ENCODE data around the gene AKR1B1. TPM values are rescaled to one million over a fixed set of nuclear protein-coding genes. Genes with fewer than 3 reads are reported as not detected.

Gene AKR1B1
- total RNA-seq, 1 experiment from 2014 or later = 141 TPM

GRCh38 chr7:134428942-134429341, 30.0 kb downstream of the AKR1B1 start:
- H3K9me3 ChIP-seq (replicated peaks) = no peaks in the 10 kb centered on the region
- H3K4me3 ChIP-seq = no peak overlapping the region
- no peak overlapping the region for H3K27ac ChIP-seq
- H3K36me3 ChIP-seq = no peaks in the 10 kb centered on the region
- no peak for DNase-seq
- H3K4me1 ChIP-seq = peaks cover 3% of the 10 kb centered on the region; the same call in 1 of the 2 replicates
- no peaks in the 10 kb centered on the region for H3K27me3 ChIP-seq

- Histone ChIP-seq H3K27ac (no peak overlapping the region), H3K27me3 (no peaks in the 10 kb centered on the region), H3K4me1 (peaks cover under 1% of the 10 kb centered on the region; the same call in 1 of the 2 replicates), H3K9me3 (replicated peaks) (no peaks in the 10 kb centered on the region), H3K4me3 (no peak overlapping the region), H3K36me3 (no peaks in the 10 kb centered on the region)
- no peak for DNase-seq
Observed at GRCh38 chr7:134427896-134428295, 31.0 kb downstream of the AKR1B1 start.

GRCh38 chr7:134425777-134426176, 33.1 kb downstream of the AKR1B1 start:
- no peak for DNase-seq
- Histone ChIP-seq H3K36me3 (no peaks in the 10 kb centered on the region), H3K4me3 (no peak overlapping the region), H3K4me1 (0 out of 2 replicates have a peak, but pooled peaks cover 3% of the 10 kb centered on the region), H3K27ac (no peak overlapping the region), H3K27me3 (no peaks in the 10 kb centered on the region), H3K9me3 (replicated peaks) (no peaks in the 10 kb centered on the region)

GRCh38 chr7:134422638-134423037, 36.3 kb downstream of the AKR1B1 start:
- DNase-seq = no peak
- no peaks in the 10 kb centered on the region for H3K27me3 ChIP-seq
- H3K9me3 ChIP-seq (replicated peaks) = no peaks in the 10 kb centered on the region
- no peak overlapping the region for H3K4me3 ChIP-seq
- no peaks in the 10 kb centered on the region for H3K36me3 ChIP-seq
- H3K4me1 ChIP-seq = 0 out of 2 replicates have a peak, but pooled peaks cover 5% of the 10 kb centered on the region
- H3K27ac ChIP-seq = no peak overlapping the region

- peak; percentile 31 to 46 for DNase-seq
- Histone ChIP-seq H3K9me3 (replicated peaks) (no peaks in the 10 kb centered on the region), H3K36me3 (no peaks in the 10 kb centered on the region), H3K4me1 (0 out of 2 replicates have a peak, but pooled peaks cover 5% of the 10 kb centered on the region), H3K4me3 (no peak overlapping the region), H3K27ac (no peak overlapping the region), H3K27me3 (no peaks in the 10 kb centered on the region)
Observed at GRCh38 chr7:134422008-134422407, 36.9 kb downstream of the AKR1B1 start.

- Histone ChIP-seq H3K4me1 (0 out of 2 replicates have a peak, but pooled peaks cover 5% of the 10 kb centered on the region), H3K9me3 (replicated peaks) (no peaks in the 10 kb centered on the region), H3K27me3 (no peaks in the 10 kb centered on the region), H3K36me3 (no peaks in the 10 kb centered on the region), H3K4me3 (no peak overlapping the region), H3K27ac (no peak overlapping the region)
- peak; percentile 38 to 74 for DNase-seq
Observed at GRCh38 chr7:134420424-134421125, 38.3 kb downstream of the AKR1B1 start.

GRCh38 chr7:134419875-134420274, 39.0 kb downstream of the AKR1B1 start:
- DNase-seq = peak; percentile 33 to 49
- no peak overlapping the region for H3K4me3 ChIP-seq
- H3K36me3 ChIP-seq = no peaks in the 10 kb centered on the region
- H3K27ac ChIP-seq = no peak overlapping the region
- no peaks in the 10 kb centered on the region for H3K27me3 ChIP-seq
- no peaks in the 10 kb centered on the region for H3K9me3 ChIP-seq (replicated peaks)
- 0 out of 2 replicates have a peak, but pooled peaks cover 5% of the 10 kb centered on the region for H3K4me1 ChIP-seq

GRCh38 chr7:134419085-134419484, 39.8 kb downstream of the AKR1B1 start:
- no peak for DNase-seq
- Histone ChIP-seq H3K9me3 (replicated peaks) (no peaks in the 10 kb centered on the region), H3K4me1 (0 out of 2 replicates have a peak, but pooled peaks cover 5% of the 10 kb centered on the region), H3K36me3 (no peaks in the 10 kb centered on the region), H3K27ac (no peak overlapping the region), H3K27me3 (no peaks in the 10 kb centered on the region), H3K4me3 (no peak overlapping the region)

GRCh38 chr7:134415700-134416099, 43.2 kb downstream of the AKR1B1 start:
- no peaks in the 10 kb centered on the region for H3K36me3 ChIP-seq
- H3K27ac ChIP-seq = no peak overlapping the region

GRCh38 chr7:134414109-134414508, 44.8 kb downstream of the AKR1B1 start:
- no peaks in the 10 kb centered on the region for H3K4me1 ChIP-seq
- H3K27me3 ChIP-seq = 0 out of 2 replicates have a peak, but pooled peaks cover 7% of the 10 kb centered on the region
- H3K9me3 ChIP-seq (replicated peaks) = no peaks in the 10 kb centered on the region
- no peak for DNase-seq
- H3K27ac ChIP-seq = no peak overlapping the region
- H3K4me3 ChIP-seq = no peak overlapping the region
- no peaks in the 10 kb centered on the region for H3K36me3 ChIP-seq

More at GRCh38 chr7:134415700-134416099, 43.2 kb downstream of the AKR1B1 start:
- 0 out of 2 replicates have a peak, but pooled peaks cover 2% of the 10 kb centered on the region for H3K4me1 ChIP-seq
- no peaks in the 10 kb centered on the region for H3K27me3 ChIP-seq
- no peaks in the 10 kb centered on the region for H3K9me3 ChIP-seq (replicated peaks)
- no peak overlapping the region for H3K4me3 ChIP-seq
- no peak for DNase-seq

GRCh38 chr7:134407311-134407710, 51.6 kb downstream of the AKR1B1 start:
- Histone ChIP-seq H3K27ac (no peak overlapping the region), H3K36me3 (no peaks in the 10 kb centered on the region), H3K27me3 (0 out of 2 replicates have a peak, but pooled peaks cover 7% of the 10 kb centered on the region), H3K9me3 (replicated peaks) (no peaks in the 10 kb centered on the region), H3K4me1 (no peaks in the 10 kb centered on the region), H3K4me3 (no peak overlapping the region)
- no peak for DNase-seq

GRCh38 chr7:134406431-134406830, 52.5 kb downstream of the AKR1B1 start:
- DNase-seq = no peak
- no peak overlapping the region for H3K4me3 ChIP-seq
- H3K9me3 ChIP-seq (replicated peaks) = no peaks in the 10 kb centered on the region
- 0 out of 2 replicates have a peak, but pooled peaks cover 7% of the 10 kb centered on the region for H3K27me3 ChIP-seq
- no peaks in the 10 kb centered on the region for H3K4me1 ChIP-seq
- H3K27ac ChIP-seq = no peak overlapping the region
- no peaks in the 10 kb centered on the region for H3K36me3 ChIP-seq

- no peak for DNase-seq
- Histone ChIP-seq H3K27ac (no peak overlapping the region), H3K4me1 (no peaks in the 10 kb centered on the region), H3K9me3 (replicated peaks) (no peaks in the 10 kb centered on the region), H3K4me3 (no peak overlapping the region), H3K27me3 (0 out of 2 replicates have a peak, but pooled peaks cover 7% of the 10 kb centered on the region), H3K36me3 (no peaks in the 10 kb centered on the region)
Observed at GRCh38 chr7:134405299-134405698, 53.6 kb downstream of the AKR1B1 start.

GRCh38 chr7:134403062-134403461, 55.8 kb downstream of the AKR1B1 start:
- DNase-seq = no peak
- H3K27me3 ChIP-seq = no peaks in the 10 kb centered on the region
- no peaks in the 10 kb centered on the region for H3K4me1 ChIP-seq
- no peaks in the 10 kb centered on the region for H3K36me3 ChIP-seq
- H3K27ac ChIP-seq = no peak overlapping the region
- H3K9me3 ChIP-seq (replicated peaks) = no peaks in the 10 kb centered on the region
- H3K4me3 ChIP-seq = no peak overlapping the region

- H3K36me3 ChIP-seq = no peaks in the 10 kb centered on the region
- H3K4me1 ChIP-seq = no peaks in the 10 kb centered on the region
- no peak overlapping the region for H3K27ac ChIP-seq
- no peaks in the 10 kb centered on the region for H3K27me3 ChIP-seq
- no peak for DNase-seq
- no peaks in the 10 kb centered on the region for H3K9me3 ChIP-seq (replicated peaks)
- H3K4me3 ChIP-seq = no peak overlapping the region
Observed at GRCh38 chr7:134400859-134401258, 58.0 kb downstream of the AKR1B1 start.

- Histone ChIP-seq H3K4me3 (no peak overlapping the region), H3K27me3 (no peaks in the 10 kb centered on the region), H3K27ac (no peak overlapping the region), H3K9me3 (replicated peaks) (no peaks in the 10 kb centered on the region), H3K4me1 (no peaks in the 10 kb centered on the region), H3K36me3 (no peaks in the 10 kb centered on the region)
- DNase-seq = no peak
Observed at GRCh38 chr7:134396031-134396430, 62.9 kb downstream of the AKR1B1 start.
